ENCODE measurements around the gene ZNF594.
A peak's percentile ranks its signal among the peaks of the same experiment; 100 is the strongest.
"Not testable (repeated sequence)": the region's sequence is repeated elsewhere in the genome, so short reads cannot be mapped to it uniquely, and the experiment has no call there.

Gene ZNF594

GRCh38 chr17:5191541-5192417, at the start of gene ZNF594:
TSS of gene ZNF594 (minus strand) at chr17:5191868. CDS start at chr17:5184256, 7,612 bp downstream.
- DNase-seq: peak; percentile 95

GRCh38 chr17:5239769-5240168, 48.1 kb upstream of the ZNF594 start:
- not testable (repeated sequence) for DNase-seq

- DNase-seq: no peak
These were observed 46.7 kb upstream of the ZNF594 start for GRCh38 chr17:5238333-5238732.

- no peak for DNase-seq
These were observed 45.9 kb upstream of the ZNF594 start for GRCh38 chr17:5237541-5238016.

- DNase-seq: no peak
These were observed 45.4 kb upstream of the ZNF594 start for GRCh38 chr17:5236938-5237540.

GRCh38 chr17:5234645-5235576, 43.2 kb upstream of the ZNF594 start, which contains the start of gene SCIMP:
TSS of gene SCIMP (minus strand) at chr17:5234860. CDS start at chr17:5234755, 105 bp downstream.
- DNase-seq: no peak

- DNase-seq: not testable (repeated sequence)
These were observed 41.8 kb upstream of the ZNF594 start for GRCh38 chr17:5233492-5233891.

- DNase-seq: no peak
These were observed 35.5 kb upstream of the ZNF594 start for GRCh38 chr17:5226940-5227878.

GRCh38 chr17:5225668-5226457, 34.2 kb upstream of the ZNF594 start:
- DNase-seq: no peak

GRCh38 chr17:5221912-5222311, 30.2 kb upstream of the ZNF594 start:
- not testable (repeated sequence) for DNase-seq

GRCh38 chr17:5220074-5220473, 28.4 kb upstream of the ZNF594 start:
- DNase-seq: no peak

- DNase-seq: no peak
These were observed 27.9 kb upstream of the ZNF594 start for GRCh38 chr17:5219536-5219935.

- DNase-seq: not testable (repeated sequence)
These were observed 25.9 kb upstream of the ZNF594 start for GRCh38 chr17:5217562-5217961.

GRCh38 chr17:5211458-5211857, 19.8 kb upstream of the ZNF594 start:
- no peak for DNase-seq

- DNase-seq: no peak
These were observed 19.1 kb upstream of the ZNF594 start for GRCh38 chr17:5210614-5211252.

GRCh38 chr17:5210091-5210490, 18.4 kb upstream of the ZNF594 start:
- DNase-seq: no peak

GRCh38 chr17:5209396-5209795, 17.7 kb upstream of the ZNF594 start:
- no peak for DNase-seq

GRCh38 chr17:5203908-5204294, 12.2 kb upstream of the ZNF594 start:
- no peak for DNase-seq

- DNase-seq: no peak
These were observed 11.7 kb upstream of the ZNF594 start for GRCh38 chr17:5203178-5203907.

GRCh38 chr17:5201011-5201410, 9.3 kb upstream of the ZNF594 start:
- no peak for DNase-seq

Measured in NCI-H2171 (cell line).